WTC11 (cell line): ENCODE measurements around the gene SAMD4A. TPM values are rescaled to one million over a fixed set of nuclear protein-coding genes. Genes with fewer than 3 reads are reported as not detected.

Experiments
- ATAC-seq: fragments of 200-7000 bp; cut with Tn5 transposase; 2 replicates; pipeline ENCODE4 v1.10.0; 2021; ENCODE audit warnings: mild to moderate bottlenecking, moderate library complexity
- CTCF ChIA-PET: fragments of 300-600 bp; sonication (Branson Sonifier 250); formaldehyde crosslinking; loops from one replicate; lab custom pipeline; 2021; ENCODE audit warnings: antibody characterized with exemption; lab: Charles Lee
- POLR2A ChIA-PET: fragments of 350-600 bp; sonication (Branson Sonifier 250); formaldehyde crosslinking; loops from one replicate; lab custom pipeline; 2021; ENCODE audit warnings: antibody characterized with exemption; lab: Charles Lee
- DNase-seq: peaks from one replicate; pipeline ENCODE4 v3.0.0; 2021; ENCODE audit warnings: low spot score
- H3K27ac Mint-ChIP-seq: 2 replicates; pipeline ENCODE4 v1.8.0; 2021; ENCODE audit warnings: mixed read lengths
- H3K27me3 Mint-ChIP-seq: 2 replicates; pipeline ENCODE4 v1.8.0; 2021; ENCODE audit warnings: low read depth, mild to moderate bottlenecking, moderate library complexity, mixed read lengths
- H3K36me3 Mint-ChIP-seq: 2 replicates; pipeline ENCODE4 v1.8.0; 2021; ENCODE audit warnings: mixed read lengths
- H3K4me1 Mint-ChIP-seq: 2 replicates; pipeline ENCODE4 v1.8.0; 2022; ENCODE audit warnings: mixed read lengths
- H3K4me3 Mint-ChIP-seq: 2 replicates; pipeline ENCODE4 v1.8.0; 2021; ENCODE audit warnings: mild to moderate bottlenecking, moderate library complexity, mixed read lengths
- H3K9me3 Mint-ChIP-seq: 2 replicates; pipeline ENCODE4 v1.8.0; 2021; ENCODE audit warnings: mixed read lengths
- ATF1 ChIP-seq: sonication (generic); formaldehyde crosslinking; IDR thresholded peaks from 2 replicates; pipeline ENCODE4 v1.8.1; 2023; ENCODE audit warnings: mild to moderate bottlenecking, moderate library complexity, missing genetic modification reagents
- CBFB ChIP-seq: sonication (generic); formaldehyde crosslinking; IDR thresholded peaks from 2 replicates; pipeline ENCODE4 v1.8.1; 2022; ENCODE audit warnings: mild to moderate bottlenecking, low read depth, missing genetic modification reagents
- CREM ChIP-seq: sonication (generic); formaldehyde crosslinking; IDR thresholded peaks from 2 replicates; pipeline ENCODE4 v1.8.1; 2022; ENCODE audit warnings: mild to moderate bottlenecking, missing genetic modification reagents, moderate library complexity
- ELF4 ChIP-seq: sonication (generic); formaldehyde crosslinking; IDR thresholded peaks from 2 replicates; pipeline ENCODE4 v1.8.1; 2022; ENCODE audit warnings: low read depth, mild to moderate bottlenecking, moderate library complexity, missing genetic modification reagents
- ETV6 ChIP-seq: sonication (generic); formaldehyde crosslinking; IDR thresholded peaks from 2 replicates; pipeline ENCODE4 v1.8.1; 2022; ENCODE audit warnings: mild to moderate bottlenecking, missing genetic modification reagents
- GABPB1 ChIP-seq: sonication (generic); formaldehyde crosslinking; IDR thresholded peaks from 2 replicates; pipeline ENCODE4 v1.8.1; 2023; ENCODE audit warnings: mild to moderate bottlenecking, missing genetic modification reagents
- JUN ChIP-seq: sonication (generic); formaldehyde crosslinking; IDR thresholded peaks from 2 replicates; pipeline ENCODE4 v1.8.0; 2023; ENCODE audit warnings: mild to moderate bottlenecking, missing genetic modification reagents
- MXD4 ChIP-seq: fragments of 250-450 bp; sonication (Bioruptor Pico); IDR thresholded peaks from 2 replicates; pipeline ENCODE4 v1.8.0; 2021; ENCODE audit warnings: mild to moderate bottlenecking, moderate library complexity, borderline replicate concordance
- NFE2L1 ChIP-seq: sonication (generic); formaldehyde crosslinking; IDR thresholded peaks from 2 replicates; pipeline ENCODE4 v1.8.1; 2023; ENCODE audit warnings: missing genetic modification reagents
- NR1H2 ChIP-seq: sonication (generic); formaldehyde crosslinking; IDR thresholded peaks from 2 replicates; pipeline ENCODE4 v1.9.0; 2021; ENCODE audit warnings: mild to moderate bottlenecking, moderate library complexity, missing genetic modification reagents
- SMAD3 ChIP-seq: sonication (generic); formaldehyde crosslinking; IDR thresholded peaks from 2 replicates; pipeline ENCODE4 v1.8.0; 2022; ENCODE audit warnings: missing genetic modification reagents, mild to moderate bottlenecking, borderline replicate concordance
- TP53 ChIP-seq: sonication (generic); formaldehyde crosslinking; IDR thresholded peaks from 2 replicates; pipeline ENCODE4 v1.8.1; 2023; ENCODE audit warnings: mild to moderate bottlenecking, missing genetic modification reagents
- ZNF121 ChIP-seq: sonication (generic); formaldehyde crosslinking; IDR thresholded peaks from 2 replicates; pipeline ENCODE4 v1.8.0; 2023; ENCODE audit warnings: missing genetic modification reagents
- ZNF263 ChIP-seq: sonication (generic); formaldehyde crosslinking; IDR thresholded peaks from 2 replicates; pipeline ENCODE4 v1.8.1; 2022; ENCODE audit warnings: low read depth, mild to moderate bottlenecking, moderate library complexity, missing genetic modification reagents
- ZNF281 ChIP-seq: sonication (generic); formaldehyde crosslinking; IDR thresholded peaks from 2 replicates; pipeline ENCODE4 v1.8.0; 2023; ENCODE audit warnings: mild to moderate bottlenecking, missing genetic modification reagents
- ZNF317 ChIP-seq: sonication (generic); formaldehyde crosslinking; IDR thresholded peaks from 2 replicates; pipeline ENCODE4 v1.8.1; 2023; ENCODE audit warnings: low read depth, mild to moderate bottlenecking, moderate library complexity, missing genetic modification reagents, borderline replicate concordance
- ZNF396 ChIP-seq: fragments of 250-450 bp; sonication (Bioruptor Pico); IDR thresholded peaks from 2 replicates; pipeline ENCODE4 v1.8.0; 2021; ENCODE audit warnings: mild to moderate bottlenecking, moderate library complexity, borderline replicate concordance
- ZNF423 ChIP-seq: fragments of 250-450 bp; sonication (Bioruptor Pico); IDR thresholded peaks from 2 replicates; pipeline ENCODE4 v2.1.2; 2022; ENCODE audit warnings: mild to moderate bottlenecking, moderate library complexity
- total RNA-seq: library from RNA; stranded (reverse); gene quantifications from 3 replicates; pipeline ENCODE4 v1.2.3, GENCODE V29; 2021
- TF ChIP-seq, protein P1 (sequence below): sonication (generic); formaldehyde crosslinking; IDR thresholded peaks from 2 replicates; pipeline ENCODE4 v1.8.0; 2022; ENCODE audit warnings: mild to moderate bottlenecking, missing genetic modification reagents
- TF ChIP-seq, protein P2 (sequence below): sonication (generic); formaldehyde crosslinking; IDR thresholded peaks from 2 replicates; pipeline ENCODE4 v1.8.1; 2023; ENCODE audit warnings: mild to moderate bottlenecking, missing genetic modification reagents, moderate library complexity
- TF ChIP-seq, protein P3 (sequence below): sonication (generic); formaldehyde crosslinking; IDR thresholded peaks from 2 replicates; pipeline ENCODE4 v1.8.0; 2023; ENCODE audit warnings: missing genetic modification reagents
- TF ChIP-seq, protein P4 (sequence below): sonication (generic); formaldehyde crosslinking; IDR thresholded peaks from 2 replicates; pipeline ENCODE4 v1.8.0; 2022; ENCODE audit warnings: mild to moderate bottlenecking, missing genetic modification reagents

Gene SAMD4A
- total RNA-seq, 1 experiment from 2014 or later: 6.0 TPM

GRCh38 chr14:54565785-54566409 lies 1.0 kb upstream of the SAMD4A start:
- H3K4me3 Mint-ChIP-seq: peak overlapping the region; percentile 74
- peaks cover 36% of the 10 kb centered on the region for H3K27me3 Mint-ChIP-seq
- POLR2A ChIA-PET: interaction anchor here (0.5 to 2.7 kb wide), 12 partner anchors 9 to 239 kb away, joined by 3 to 19 read pairs (median 5); partner anchors contain the start of gene CGRRF1
- H3K4me1 Mint-ChIP-seq: peaks cover 21% of the 10 kb centered on the region
- 0 out of 2 replicates have a peak, but pooled peaks have one; percentile 52 for TF ChIP-seq TP53 (CRISPR knock-in tag)
- no peak for TF ChIP-seq CBFB (CRISPR knock-in tag)
- peak; percentile 90 for TF ChIP-seq GABPB1 (CRISPR knock-in tag)
- TF ChIP-seq SMAD3 (CRISPR knock-in tag): no peak
- TF ChIP-seq CREM: 0 out of 2 replicates have a peak, but pooled peaks have one; percentile 14
- DNase-seq (peak; percentile 83), ATAC-seq (peak; percentile 49)
- no peak overlapping the region for H3K27ac Mint-ChIP-seq
- CTCF ChIA-PET: interaction anchor here (0.5 to 6.3 kb wide), 18 partner anchors 9 to 406 kb away, joined by 3 to 138 read pairs (median 4); partner anchors contain the start of genes CGRRF1 and GMFB
- no peaks in the 10 kb centered on the region for H3K36me3 Mint-ChIP-seq
- H3K9me3 Mint-ChIP-seq: no peaks in the 10 kb centered on the region

DNA sequence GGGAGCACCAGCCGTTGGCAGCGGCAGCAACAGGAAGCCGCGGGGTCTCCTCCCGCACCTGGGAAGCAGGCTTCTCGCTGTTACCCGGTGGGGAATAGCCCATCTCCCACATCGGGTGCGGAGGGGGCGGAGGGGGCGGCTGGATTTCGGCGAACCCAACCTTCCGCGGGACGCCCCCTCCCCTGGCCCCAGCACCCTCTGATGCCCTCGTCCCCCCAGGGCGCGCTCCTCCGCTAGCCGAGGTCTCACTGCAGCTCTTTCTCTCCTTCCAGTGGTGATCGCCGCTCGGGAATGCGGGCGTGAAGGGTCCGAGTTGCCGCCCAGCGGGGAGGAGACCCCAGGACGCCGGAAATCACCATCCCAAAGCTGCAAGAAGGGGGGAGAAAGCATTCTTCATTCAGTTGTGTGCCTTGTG lies 303 bp downstream of the SAMD4A start:
- TF ChIP-seq ZNF263: peak; percentile 68; the same call in 1 of the 2 replicates
- TF ChIP-seq ZNF396 (CRISPR knock-in tag): no peak
- no peak for TF ChIP-seq SMAD3 (CRISPR knock-in tag)
- TF ChIP-seq ATF1 (CRISPR knock-in tag): no peak
- TF ChIP-seq ZNF423: peak; percentile 86
- TF ChIP-seq, protein P1, sequence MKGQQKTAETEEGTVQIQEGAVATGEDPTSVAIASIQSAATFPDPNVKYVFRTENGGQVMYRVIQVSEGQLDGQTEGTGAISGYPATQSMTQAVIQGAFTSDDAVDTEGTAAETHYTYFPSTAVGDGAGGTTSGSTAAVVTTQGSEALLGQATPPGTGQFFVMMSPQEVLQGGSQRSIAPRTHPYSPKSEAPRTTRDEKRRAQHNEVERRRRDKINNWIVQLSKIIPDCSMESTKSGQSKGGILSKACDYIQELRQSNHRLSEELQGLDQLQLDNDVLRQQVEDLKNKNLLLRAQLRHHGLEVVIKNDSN: no peak
- no peak for TF ChIP-seq ELF4 (CRISPR knock-in tag)
- no peak for TF ChIP-seq ZNF121 (CRISPR knock-in tag)
- TF ChIP-seq JUN: no peak
- TF ChIP-seq, protein P2, sequence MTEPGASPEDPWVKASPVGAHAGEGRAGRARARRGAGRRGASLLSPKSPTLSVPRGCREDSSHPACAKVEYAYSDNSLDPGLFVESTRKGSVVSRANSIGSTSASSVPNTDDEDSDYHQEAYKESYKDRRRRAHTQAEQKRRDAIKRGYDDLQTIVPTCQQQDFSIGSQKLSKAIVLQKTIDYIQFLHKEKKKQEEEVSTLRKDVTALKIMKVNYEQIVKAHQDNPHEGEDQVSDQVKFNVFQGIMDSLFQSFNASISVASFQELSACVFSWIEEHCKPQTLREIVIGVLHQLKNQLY: no peak
- TF ChIP-seq, protein P3, sequence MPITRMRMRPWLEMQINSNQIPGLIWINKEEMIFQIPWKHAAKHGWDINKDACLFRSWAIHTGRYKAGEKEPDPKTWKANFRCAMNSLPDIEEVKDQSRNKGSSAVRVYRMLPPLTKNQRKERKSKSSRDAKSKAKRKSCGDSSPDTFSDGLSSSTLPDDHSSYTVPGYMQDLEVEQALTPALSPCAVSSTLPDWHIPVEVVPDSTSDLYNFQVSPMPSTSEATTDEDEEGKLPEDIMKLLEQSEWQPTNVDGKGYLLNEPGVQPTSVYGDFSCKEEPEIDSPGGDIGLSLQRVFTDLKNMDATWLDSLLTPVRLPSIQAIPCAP (CRISPR knock-in tag): no peak
- no peak for TF ChIP-seq NR1H2
- TF ChIP-seq, protein P4, sequence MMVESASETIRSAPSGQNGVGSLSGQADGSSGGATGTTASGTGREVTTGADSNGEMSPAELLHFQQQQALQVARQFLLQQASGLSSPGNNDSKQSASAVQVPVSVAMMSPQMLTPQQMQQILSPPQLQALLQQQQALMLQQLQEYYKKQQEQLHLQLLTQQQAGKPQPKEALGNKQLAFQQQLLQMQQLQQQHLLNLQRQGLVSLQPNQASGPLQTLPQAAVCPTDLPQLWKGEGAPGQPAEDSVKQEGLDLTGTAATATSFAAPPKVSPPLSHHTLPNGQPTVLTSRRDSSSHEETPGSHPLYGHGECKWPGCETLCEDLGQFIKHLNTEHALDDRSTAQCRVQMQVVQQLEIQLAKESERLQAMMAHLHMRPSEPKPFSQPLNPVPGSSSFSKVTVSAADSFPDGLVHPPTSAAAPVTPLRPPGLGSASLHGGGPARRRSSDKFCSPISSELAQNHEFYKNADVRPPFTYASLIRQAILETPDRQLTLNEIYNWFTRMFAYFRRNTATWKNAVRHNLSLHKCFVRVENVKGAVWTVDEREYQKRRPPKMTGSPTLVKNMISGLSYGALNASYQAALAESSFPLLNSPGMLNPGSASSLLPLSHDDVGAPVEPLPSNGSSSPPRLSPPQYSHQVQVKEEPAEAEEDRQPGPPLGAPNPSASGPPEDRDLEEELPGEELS (CRISPR knock-in tag): no peak
- TF ChIP-seq ZNF317 (CRISPR knock-in tag): no peak
- TF ChIP-seq ZNF281 (CRISPR knock-in tag): no peak
- no peak for TF ChIP-seq MXD4 (CRISPR knock-in tag)
- TF ChIP-seq NFE2L1 (CRISPR knock-in tag): no peak
- TF ChIP-seq ETV6 (CRISPR knock-in tag): no peak
- H3K4me3 Mint-ChIP-seq: peak overlapping the region; percentile 94
- H3K36me3 Mint-ChIP-seq: no peaks in the 10 kb centered on the region
- ATAC-seq: peak; percentile 7
- 0 out of 2 replicates have a peak overlapping the region, but pooled peaks have one; percentile 70 for H3K27ac Mint-ChIP-seq
- peak; percentile 54 for DNase-seq
- ChIA-PET CTCF (interaction anchor here (0.6 to 6.3 kb wide), 16 partner anchors 58 to 247 kb away, joined by 3 to 138 read pairs (median 4); partner anchors contain the start of gene CGRRF1), POLR2A (interaction anchor here (0.6 to 2.7 kb wide), 5 partner anchors 16 to 289 kb away, joined by 3 to 19 read pairs (median 6); no protein-coding TSS in a partner anchor)
- no peaks in the 10 kb centered on the region for H3K9me3 Mint-ChIP-seq
- H3K4me1 Mint-ChIP-seq: peaks cover 21% of the 10 kb centered on the region
- peaks cover 35% of the 10 kb centered on the region for H3K27me3 Mint-ChIP-seq
